ENCODE data around the gene CACNG1. TPM values are rescaled to one million over a fixed set of nuclear protein-coding genes. Genes with fewer than 3 reads are reported as not detected.

CACNG1 gene, protein sequence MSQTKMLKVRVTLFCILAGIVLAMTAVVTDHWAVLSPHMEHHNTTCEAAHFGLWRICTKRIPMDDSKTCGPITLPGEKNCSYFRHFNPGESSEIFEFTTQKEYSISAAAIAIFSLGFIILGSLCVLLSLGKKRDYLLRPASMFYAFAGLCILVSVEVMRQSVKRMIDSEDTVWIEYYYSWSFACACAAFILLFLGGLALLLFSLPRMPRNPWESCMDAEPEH
- 0.32 and 0.44 TPM in 2 replicates for total RNA-seq
- long read RNA-seq = 0 reads

DNA sequence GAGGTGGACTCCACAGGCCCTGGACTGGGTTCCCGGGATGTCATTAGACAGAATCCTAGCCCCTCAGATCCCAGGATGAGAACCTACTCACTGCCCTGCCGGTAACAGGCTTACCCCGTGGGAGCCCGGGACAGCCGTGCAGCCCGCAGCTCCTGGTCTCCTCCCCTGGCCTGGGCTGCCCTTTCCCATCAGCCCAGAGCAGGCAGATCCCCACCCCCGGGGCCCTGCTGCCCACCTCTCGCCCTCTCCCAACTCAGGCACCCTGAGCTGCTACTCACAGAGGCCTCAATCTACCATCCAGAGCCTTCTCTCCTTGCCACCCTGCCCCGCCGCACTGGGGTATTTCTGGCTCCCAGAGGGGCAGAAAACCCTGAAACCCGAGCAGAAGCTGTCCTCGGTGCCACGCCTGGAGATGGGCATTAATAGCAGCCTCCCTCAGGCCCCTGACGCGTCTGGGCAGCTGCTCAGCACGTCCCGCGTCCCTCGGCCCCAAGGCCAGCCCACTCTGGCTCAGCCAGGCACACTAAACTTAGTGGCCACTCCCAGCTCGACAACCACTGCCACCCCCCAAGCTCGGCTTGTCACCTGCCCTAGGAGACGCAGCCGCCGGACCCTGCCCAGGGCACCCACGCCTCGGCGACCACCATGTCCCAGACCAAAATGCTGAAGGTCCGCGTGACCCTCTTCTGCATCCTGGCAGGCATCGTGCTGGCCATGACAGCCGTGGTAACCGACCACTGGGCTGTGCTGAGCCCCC, at the start of gene CACNG1:
TSS of gene CACNG1 (plus strand) at position 539 of the 757 bp plus-strand sequence. CDS start at position 646, 107 bp downstream.
- no peaks in the 10 kb centered on the region for H3K4me1 Mint-ChIP-seq
- peak within 1 kb of the TSS; percentile 86 for H3K27ac Mint-ChIP-seq (ENCODE audit: unreplicated experiment)
- no peak within 1 kb of the TSS for H3K4me3 Mint-ChIP-seq
- H3K9me3 Mint-ChIP-seq = peaks cover 8% of the 10 kb centered on the region
- peaks cover 2% of the 10 kb centered on the region for H3K36me3 Mint-ChIP-seq (ENCODE audit: low read depth)
- no peaks in the 10 kb centered on the region for H3K27me3 Mint-ChIP-seq (ENCODE audit: low read depth)
- TF ChIP-seq, protein P1, sequence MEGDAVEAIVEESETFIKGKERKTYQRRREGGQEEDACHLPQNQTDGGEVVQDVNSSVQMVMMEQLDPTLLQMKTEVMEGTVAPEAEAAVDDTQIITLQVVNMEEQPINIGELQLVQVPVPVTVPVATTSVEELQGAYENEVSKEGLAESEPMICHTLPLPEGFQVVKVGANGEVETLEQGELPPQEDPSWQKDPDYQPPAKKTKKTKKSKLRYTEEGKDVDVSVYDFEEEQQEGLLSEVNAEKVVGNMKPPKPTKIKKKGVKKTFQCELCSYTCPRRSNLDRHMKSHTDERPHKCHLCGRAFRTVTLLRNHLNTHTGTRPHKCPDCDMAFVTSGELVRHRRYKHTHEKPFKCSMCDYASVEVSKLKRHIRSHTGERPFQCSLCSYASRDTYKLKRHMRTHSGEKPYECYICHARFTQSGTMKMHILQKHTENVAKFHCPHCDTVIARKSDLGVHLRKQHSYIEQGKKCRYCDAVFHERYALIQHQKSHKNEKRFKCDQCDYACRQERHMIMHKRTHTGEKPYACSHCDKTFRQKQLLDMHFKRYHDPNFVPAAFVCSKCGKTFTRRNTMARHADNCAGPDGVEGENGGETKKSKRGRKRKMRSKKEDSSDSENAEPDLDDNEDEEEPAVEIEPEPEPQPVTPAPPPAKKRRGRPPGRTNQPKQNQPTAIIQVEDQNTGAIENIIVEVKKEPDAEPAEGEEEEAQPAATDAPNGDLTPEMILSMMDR (conservative IDR thresholded peaks at IDR 0.05) = no peak
- no peak for DNase-seq (ENCODE audit: low read depth, low spot score)

DNA sequence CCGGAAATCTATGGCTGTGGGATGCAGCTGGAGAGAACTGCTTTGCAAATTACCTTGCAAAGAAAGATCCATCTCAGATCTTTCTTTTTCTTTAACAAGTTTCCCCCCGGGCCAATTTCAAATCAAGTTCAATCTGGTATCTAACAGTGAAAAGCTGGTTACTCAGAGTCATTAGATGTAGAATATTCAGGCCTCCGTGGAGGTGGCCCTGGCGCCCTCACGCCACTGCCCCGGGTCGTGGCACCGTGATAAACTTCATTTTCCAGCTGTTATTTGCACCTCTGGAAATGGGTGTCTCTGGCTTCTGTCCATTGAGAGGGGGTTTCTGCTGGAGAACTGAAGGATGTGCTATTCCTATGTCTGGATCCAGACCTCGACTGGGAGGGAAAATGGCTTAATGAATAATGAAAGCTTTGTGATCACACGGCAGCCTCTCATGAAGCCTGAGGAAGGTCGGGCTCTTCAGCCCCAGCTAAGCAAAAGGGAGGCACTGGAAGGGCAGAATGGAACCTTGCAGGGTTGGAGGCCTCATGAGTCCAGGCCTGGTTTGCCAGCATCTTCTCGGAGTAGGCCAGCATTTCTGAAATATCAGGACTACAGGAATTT, 49.3 kb upstream of the CACNG1 start:
- Mint-ChIP-seq H3K4me1 (peaks cover 9% of the 10 kb centered on the region), H3K36me3 (ENCODE audit: low read depth) (peaks cover 1% of the 10 kb centered on the region), H3K4me3 (no peak overlapping the region), H3K9me3 (no peaks in the 10 kb centered on the region), H3K27ac (ENCODE audit: unreplicated experiment) (peak overlapping the region; percentile 68), H3K27me3 (ENCODE audit: low read depth) (no peaks in the 10 kb centered on the region)
- no peak for DNase-seq (ENCODE audit: low read depth, low spot score)
- TF ChIP-seq, protein P1 (conservative IDR thresholded peaks at IDR 0.05) = no peak

DNA sequence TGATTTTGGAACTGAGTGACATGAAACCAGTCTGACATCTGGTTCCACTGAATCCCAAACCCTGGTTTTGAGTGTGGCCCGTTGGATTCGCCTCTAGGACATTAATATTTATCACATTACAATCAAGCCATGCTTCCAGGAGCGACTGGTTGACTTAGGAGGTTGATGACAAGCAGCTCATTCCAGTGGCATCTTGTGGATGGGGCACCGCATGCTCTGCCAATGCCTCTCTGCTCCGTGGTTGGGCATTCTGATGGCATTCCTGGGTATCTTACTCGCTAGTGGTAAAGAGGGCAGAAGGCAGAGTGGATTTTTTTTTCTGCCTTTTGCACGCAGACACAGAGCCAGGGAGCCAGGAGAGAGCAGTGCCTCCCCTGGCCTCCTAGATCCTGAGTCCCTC, 48.4 kb upstream of the CACNG1 start:
- Mint-ChIP-seq H3K4me3 (no peak overlapping the region), H3K4me1 (peaks cover 9% of the 10 kb centered on the region), H3K27ac (ENCODE audit: unreplicated experiment) (no peak overlapping the region), H3K9me3 (no peaks in the 10 kb centered on the region), H3K27me3 (ENCODE audit: low read depth) (no peaks in the 10 kb centered on the region), H3K36me3 (ENCODE audit: low read depth) (peaks cover 2% of the 10 kb centered on the region)
- TF ChIP-seq, protein P1 (conservative IDR thresholded peaks at IDR 0.05) = no peak
- DNase-seq (ENCODE audit: low read depth, low spot score) = no peak

DNA sequence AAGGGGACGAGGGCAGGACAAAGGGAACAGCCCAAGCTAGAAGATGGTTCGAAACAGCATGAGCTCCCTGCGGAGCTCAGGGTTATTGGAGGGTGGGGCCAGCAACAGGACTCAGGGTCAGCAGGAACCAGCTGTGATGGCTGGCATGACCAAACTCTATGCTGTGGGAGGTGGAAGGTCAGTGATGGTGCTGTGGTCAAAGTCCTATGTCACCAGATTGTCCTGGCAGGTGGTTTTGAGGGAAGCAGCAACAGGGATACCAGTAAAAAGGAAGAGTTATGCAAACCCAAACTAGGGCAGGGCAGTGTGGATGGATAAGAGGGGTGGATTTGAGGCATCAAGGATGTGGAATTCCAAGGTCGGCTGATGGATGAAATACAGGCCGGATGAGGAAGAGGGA, 47.4 kb upstream of the CACNG1 start:
- DNase-seq (ENCODE audit: low read depth, low spot score) = no peak
- Mint-ChIP-seq H3K27me3 (ENCODE audit: low read depth) (no peaks in the 10 kb centered on the region), H3K36me3 (ENCODE audit: low read depth) (peaks cover 5% of the 10 kb centered on the region), H3K27ac (ENCODE audit: unreplicated experiment) (peak overlapping the region; percentile 27), H3K4me3 (no peak overlapping the region), H3K9me3 (no peaks in the 10 kb centered on the region), H3K4me1 (peaks cover 9% of the 10 kb centered on the region)
- TF ChIP-seq, protein P1 (conservative IDR thresholded peaks at IDR 0.05) = no peak

DNA sequence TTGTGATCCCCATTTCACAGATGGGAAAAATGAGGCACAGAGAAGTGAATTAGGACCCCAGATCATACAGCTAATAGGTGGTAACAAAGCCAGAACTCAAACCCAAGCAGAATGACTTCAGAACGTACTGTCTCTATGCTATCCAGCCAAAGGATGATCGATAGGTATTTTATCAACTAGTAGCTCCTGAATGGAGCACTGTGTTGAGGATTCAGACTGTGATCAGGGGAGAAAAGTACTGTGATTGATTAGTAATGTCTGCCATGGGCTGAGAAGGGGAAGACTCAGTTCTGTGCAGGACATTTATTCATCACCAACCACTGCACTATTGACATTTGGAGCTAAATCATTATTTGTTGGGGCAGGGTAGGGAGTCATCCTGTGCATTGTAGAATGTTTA, 41.1 kb upstream of the CACNG1 start:
- H3K4me1 Mint-ChIP-seq = peaks cover 5% of the 10 kb centered on the region
- DNase-seq (ENCODE audit: low read depth, low spot score) = no peak
- H3K4me3 Mint-ChIP-seq = no peak overlapping the region
- H3K9me3 Mint-ChIP-seq = no peaks in the 10 kb centered on the region
- peaks cover 12% of the 10 kb centered on the region for H3K36me3 Mint-ChIP-seq (ENCODE audit: low read depth)
- TF ChIP-seq, protein P1 (conservative IDR thresholded peaks at IDR 0.05) = no peak
- H3K27ac Mint-ChIP-seq (ENCODE audit: unreplicated experiment) = no peak overlapping the region
- no peaks in the 10 kb centered on the region for H3K27me3 Mint-ChIP-seq (ENCODE audit: low read depth)
